ENCODE results near the gene FXYD6. TPM values are rescaled to one million over a fixed set of nuclear protein-coding genes. Genes with fewer than 3 reads are reported as not detected.

The FXYD6 gene
- total and polyA plus RNA-seq, 3 donors from 2014 or later = 186 to 439 (median 191) TPM

GRCh38 chr11:117872975-117873827, 3.3 kb downstream of the FXYD6 start:
- Histone ChIP-seq H3K27me3 (no peaks in the 10 kb centered on the region), H3K4me3 (no peak overlapping the region), H3K9me3 (no peaks in the 10 kb centered on the region), H3K36me3 (ENCODE audit: low read depth, missing control alignments) (no peaks in the 10 kb centered on the region), H3K27ac (peak overlapping the region; percentile 53 to 85), H3K4me1 (peaks cover 76% of the 10 kb centered on the region)
- TF ChIP-seq POLR2A (IDR thresholded peaks at IDR 0.05) = no peak
- TF ChIP-seq, protein P1, sequence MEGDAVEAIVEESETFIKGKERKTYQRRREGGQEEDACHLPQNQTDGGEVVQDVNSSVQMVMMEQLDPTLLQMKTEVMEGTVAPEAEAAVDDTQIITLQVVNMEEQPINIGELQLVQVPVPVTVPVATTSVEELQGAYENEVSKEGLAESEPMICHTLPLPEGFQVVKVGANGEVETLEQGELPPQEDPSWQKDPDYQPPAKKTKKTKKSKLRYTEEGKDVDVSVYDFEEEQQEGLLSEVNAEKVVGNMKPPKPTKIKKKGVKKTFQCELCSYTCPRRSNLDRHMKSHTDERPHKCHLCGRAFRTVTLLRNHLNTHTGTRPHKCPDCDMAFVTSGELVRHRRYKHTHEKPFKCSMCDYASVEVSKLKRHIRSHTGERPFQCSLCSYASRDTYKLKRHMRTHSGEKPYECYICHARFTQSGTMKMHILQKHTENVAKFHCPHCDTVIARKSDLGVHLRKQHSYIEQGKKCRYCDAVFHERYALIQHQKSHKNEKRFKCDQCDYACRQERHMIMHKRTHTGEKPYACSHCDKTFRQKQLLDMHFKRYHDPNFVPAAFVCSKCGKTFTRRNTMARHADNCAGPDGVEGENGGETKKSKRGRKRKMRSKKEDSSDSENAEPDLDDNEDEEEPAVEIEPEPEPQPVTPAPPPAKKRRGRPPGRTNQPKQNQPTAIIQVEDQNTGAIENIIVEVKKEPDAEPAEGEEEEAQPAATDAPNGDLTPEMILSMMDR (IDR thresholded peaks at IDR 0.05) = no peak
- intact Hi-C loops (cut with DNase I; ENCODE audit: low total_unique reads) = no loop called here
- 63 to 77% methylated on average over 14 to 15 of the region's 15 CpGs for WGBS, 2 donors
- DNase-seq = no peak

DNA sequence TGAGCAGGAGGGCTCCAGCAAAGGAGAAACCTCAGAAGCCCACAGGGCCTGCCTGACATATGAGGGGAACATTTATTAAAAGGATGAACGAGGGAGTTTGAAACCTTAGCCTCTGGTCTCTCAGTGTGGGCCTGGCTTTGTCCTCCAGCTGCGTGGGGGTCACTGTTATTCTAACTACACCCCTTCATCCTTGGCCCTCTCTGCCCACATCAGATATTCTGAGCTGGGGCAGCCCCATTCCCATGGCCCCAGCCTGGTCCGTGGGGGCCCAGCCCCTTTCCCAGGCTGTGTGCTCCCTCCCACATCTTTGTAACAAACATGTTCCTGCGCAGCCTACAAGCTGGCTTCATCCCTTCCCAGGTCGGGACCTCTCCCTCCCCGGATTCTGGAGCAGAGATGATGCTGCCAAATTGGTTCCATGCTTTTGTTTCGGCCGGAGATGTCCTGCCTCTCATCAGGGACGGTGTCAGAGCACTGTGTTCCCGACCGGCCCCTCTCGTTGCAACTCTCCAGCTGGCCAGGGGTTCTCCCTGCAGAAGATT, 4.0 kb downstream of the FXYD6 start:
- Histone ChIP-seq H3K4me1 (peaks cover 78% of the 10 kb centered on the region), H3K9me3 (no peaks in the 10 kb centered on the region), H3K27me3 (no peaks in the 10 kb centered on the region), H3K36me3 (ENCODE audit: low read depth, missing control alignments) (no peaks in the 10 kb centered on the region), H3K27ac (peak overlapping the region; percentile 76 to 85), H3K4me3 (no peak overlapping the region)
- 26 to 31% methylated on average over 12 of the region's 12 CpGs for WGBS, 2 donors
- no peak for TF ChIP-seq POLR2A (IDR thresholded peaks at IDR 0.05)
- TF ChIP-seq, protein P1 (IDR thresholded peaks at IDR 0.05) = no peak
- intact Hi-C loops (cut with DNase I; ENCODE audit: low total_unique reads) = no loop called here
- peak; percentile 85 for DNase-seq

- Histone ChIP-seq H3K4me3 (no peak overlapping the region), H3K27ac (peak overlapping the region; percentile 76 to 85), H3K36me3 (ENCODE audit: low read depth, missing control alignments) (no peaks in the 10 kb centered on the region), H3K9me3 (no peaks in the 10 kb centered on the region), H3K27me3 (no peaks in the 10 kb centered on the region), H3K4me1 (peaks cover 82% of the 10 kb centered on the region)
- 63 to 69% methylated on average over 4 to 5 of the region's 5 CpGs for WGBS, 2 donors
- DNase-seq = no peak
- TF ChIP-seq, protein P1 (IDR thresholded peaks at IDR 0.05) = no peak
- TF ChIP-seq POLR2A (IDR thresholded peaks at IDR 0.05) = no peak
- intact Hi-C loops (cut with DNase I; ENCODE audit: low total_unique reads) = no loop called here
These were observed 4.7 kb downstream of the FXYD6 start for GRCh38 chr11:117871784-117872183.

- Histone ChIP-seq H3K27ac (peak overlapping the region; percentile 68 to 85), H3K4me1 (peaks cover 88% of the 10 kb centered on the region), H3K27me3 (no peaks in the 10 kb centered on the region), H3K36me3 (ENCODE audit: low read depth, missing control alignments) (no peaks in the 10 kb centered on the region), H3K9me3 (no peaks in the 10 kb centered on the region), H3K4me3 (no peak overlapping the region)
- intact Hi-C loops (cut with DNase I; ENCODE audit: low total_unique reads) = no loop called here
- no peak for DNase-seq
- no peak for TF ChIP-seq POLR2A (IDR thresholded peaks at IDR 0.05)
- TF ChIP-seq, protein P1 (IDR thresholded peaks at IDR 0.05) = no peak
- 63 to 76% methylated on average over 18 of the region's 18 CpGs for WGBS, 2 donors
These were observed 5.3 kb downstream of the FXYD6 start for GRCh38 chr11:117871160-117871559.

Measured in testis (tissue), 3 donors.